Posterior cingulate gyrus (tissue), 11 donors: ENCODE measurements around the gene DISP2.
A peak's percentile ranks its signal among the peaks of the same experiment; 100 is the strongest.

Experiments used
- DNase-seq, 10 donors: peaks; one replicate each; pipeline versions ENCODE4 v3.0.0 to v3.0.0-alpha.2; 2020 to 2021; ENCODE audit warnings: mixed read lengths in 3 of 10
- intact Hi-C: fragments of 100-400 bp; cut with DNase I; formaldehyde crosslinking; loops from one replicate; pipeline ENCODE4 v1.15.1; 2023

The DISP2 gene

GRCh38 chr15:40323953-40324937 lies 33.8 kb upstream of the DISP2 start:
- peak in 2 of 10 donors; percentile 73 to 85 for DNase-seq
- intact Hi-C loops, result loop anchor here (1.0 to 5.0 kb wide), 3 partner anchors 15 to 98 kb away; no protein-coding TSS in a partner anchor

DNA sequence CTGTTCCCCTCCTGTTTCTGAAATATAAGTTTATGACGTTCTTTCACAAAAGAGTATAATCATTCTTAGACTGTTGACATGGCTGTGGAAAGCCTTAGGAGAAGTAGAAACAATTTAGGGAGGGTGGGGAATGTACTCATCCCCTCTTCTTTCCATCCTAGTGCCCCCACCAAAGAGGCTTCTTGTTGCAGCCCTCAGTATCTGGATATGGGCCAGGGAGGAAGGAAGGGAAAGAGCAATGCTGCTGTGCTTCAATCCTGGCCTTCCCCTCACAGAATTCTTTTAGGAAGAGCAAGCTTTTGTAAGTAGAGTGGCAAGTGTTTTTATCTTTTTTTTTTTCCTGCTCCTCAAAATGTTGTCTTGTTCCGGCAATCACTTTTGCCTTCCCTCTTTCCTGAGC lies 32.8 kb upstream of the DISP2 start:
- DNase-seq, result peak in 1 of 10 donors; percentile 8
- intact Hi-C loops, result no loop called here

DNA sequence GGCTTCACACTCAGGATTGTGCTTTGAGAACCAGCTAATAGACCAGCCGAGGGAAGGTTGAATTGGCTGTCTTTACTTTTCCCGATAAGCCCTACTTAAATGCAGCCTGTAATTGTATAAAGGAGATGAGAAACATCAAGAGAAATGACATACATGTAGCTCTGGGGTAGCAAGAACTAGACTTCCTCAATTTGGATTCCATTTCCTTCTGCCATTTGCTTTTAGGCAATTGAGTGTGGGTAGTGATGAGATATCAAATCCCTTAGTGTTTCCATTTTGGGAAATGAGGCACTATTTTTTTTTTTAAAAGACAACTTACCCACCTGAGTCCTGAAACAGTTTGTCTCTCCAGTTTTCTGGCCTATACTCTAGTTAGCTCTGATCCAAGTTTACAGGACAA lies 32.3 kb upstream of the DISP2 start:
- no peak for DNase-seq
- intact Hi-C loops, result no loop called here

DNA sequence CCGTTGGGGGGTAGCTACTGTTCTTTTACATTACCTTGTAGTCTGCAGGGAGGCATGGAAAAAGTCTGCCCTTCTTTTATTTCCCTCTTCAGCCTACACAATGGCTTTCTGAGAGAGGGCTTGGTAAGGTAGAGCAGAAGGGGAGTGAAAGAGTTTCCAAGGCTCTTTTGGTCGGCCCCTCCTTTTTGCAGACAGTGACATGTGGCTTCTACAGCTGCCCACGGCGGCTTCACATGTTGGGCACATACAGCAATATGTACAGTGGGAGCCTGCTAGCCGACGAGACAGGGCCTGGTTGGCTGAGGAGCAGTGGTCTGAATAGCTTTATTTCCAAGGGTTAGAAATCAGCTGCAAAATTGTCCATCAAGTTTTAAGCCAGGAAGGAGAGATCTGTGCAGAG lies 30.6 kb upstream of the DISP2 start:
- intact Hi-C loops, result no loop called here

GRCh38 chr15:40328176-40328575 lies 29.8 kb upstream of the DISP2 start:
- no peak for DNase-seq
- intact Hi-C loops, result no loop called here

More for the DNA sequence above, 30.6 kb upstream of the DISP2 start:
- DNase-seq, result peak in 2 of 10 donors; percentile 68 to 77

GRCh38 chr15:40328751-40329150 lies 29.3 kb upstream of the DISP2 start:
- no peak for DNase-seq
- intact Hi-C loops, result no loop called here

DNA sequence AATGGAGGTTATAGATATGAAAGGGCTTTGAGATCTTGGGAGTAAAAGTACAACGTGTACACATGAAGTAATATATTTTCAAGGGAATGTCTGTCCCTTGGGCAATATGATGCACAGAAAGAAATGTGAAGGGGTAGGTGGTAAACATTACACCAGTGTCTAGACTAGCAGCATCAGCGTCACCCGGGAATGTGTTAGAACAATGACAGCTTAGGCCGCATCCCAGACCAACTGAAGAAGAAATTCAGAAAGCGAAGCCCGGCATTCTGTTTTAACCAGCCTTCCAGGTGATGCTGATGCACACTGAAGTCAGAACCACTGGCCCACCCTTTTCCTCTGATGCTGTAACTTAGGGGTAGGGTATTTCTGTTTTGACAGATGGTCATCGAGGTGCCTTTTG lies 28.2 kb upstream of the DISP2 start:
- DNase-seq, result peak in 1 of 10 donors; percentile 39
- intact Hi-C loops, result no loop called here

- peak in 2 of 10 donors; percentile 14 to 62 for DNase-seq
- intact Hi-C loops, result no loop called here
Observed at GRCh38 chr15:40330368-40330836, 27.6 kb upstream of the DISP2 start.

DNA sequence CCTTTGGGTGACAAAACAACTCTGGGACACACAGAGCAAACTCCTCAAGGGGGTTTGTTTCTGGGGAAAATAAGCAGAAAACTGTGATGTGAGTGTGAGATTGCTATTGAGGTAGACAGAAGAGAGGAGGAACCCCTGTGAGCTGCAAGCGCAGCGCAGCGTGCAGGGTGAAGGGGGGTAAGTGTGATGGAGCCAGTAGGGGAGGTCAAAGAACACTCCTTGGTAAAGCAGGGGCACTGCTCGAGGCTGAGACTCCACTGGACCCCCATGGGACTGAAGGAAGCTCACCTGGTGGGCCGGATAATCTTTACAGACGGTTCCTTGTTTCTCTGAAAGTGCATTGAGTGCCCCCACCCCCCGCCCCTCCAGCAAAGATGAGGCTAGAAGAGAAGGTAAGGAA lies 27.0 kb upstream of the DISP2 start:
- DNase-seq, result peak in 2 of 10 donors; percentile 10 to 37
- intact Hi-C loops, result no loop called here

DNA sequence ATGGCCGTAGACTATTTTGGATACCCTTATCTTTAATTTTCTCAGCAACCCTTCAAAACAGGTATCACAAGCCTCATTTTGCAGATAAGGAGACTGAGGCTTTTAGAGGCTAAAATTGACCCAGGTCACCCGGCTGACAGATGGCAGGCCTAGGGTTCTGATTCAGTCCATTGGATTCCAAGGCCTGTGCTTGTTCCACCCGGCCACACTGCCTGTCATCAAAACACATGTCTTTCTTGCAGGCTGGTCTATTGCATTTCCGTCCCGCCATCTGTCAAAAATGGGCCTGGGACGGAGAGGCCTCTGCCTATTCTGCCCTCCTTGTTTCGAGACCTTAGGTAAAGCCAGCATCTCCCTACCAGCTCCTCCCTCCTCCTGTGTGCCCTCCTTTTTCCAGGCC lies 26.4 kb upstream of the DISP2 start:
- intact Hi-C loops, result no loop called here
- DNase-seq, result peak in 1 of 10 donors; percentile 35

GRCh38 chr15:40332113-40332781 lies 25.8 kb upstream of the DISP2 start:
- peak in 1 of 10 donors; percentile 20 for DNase-seq
- intact Hi-C loops, result no loop called here

DNA sequence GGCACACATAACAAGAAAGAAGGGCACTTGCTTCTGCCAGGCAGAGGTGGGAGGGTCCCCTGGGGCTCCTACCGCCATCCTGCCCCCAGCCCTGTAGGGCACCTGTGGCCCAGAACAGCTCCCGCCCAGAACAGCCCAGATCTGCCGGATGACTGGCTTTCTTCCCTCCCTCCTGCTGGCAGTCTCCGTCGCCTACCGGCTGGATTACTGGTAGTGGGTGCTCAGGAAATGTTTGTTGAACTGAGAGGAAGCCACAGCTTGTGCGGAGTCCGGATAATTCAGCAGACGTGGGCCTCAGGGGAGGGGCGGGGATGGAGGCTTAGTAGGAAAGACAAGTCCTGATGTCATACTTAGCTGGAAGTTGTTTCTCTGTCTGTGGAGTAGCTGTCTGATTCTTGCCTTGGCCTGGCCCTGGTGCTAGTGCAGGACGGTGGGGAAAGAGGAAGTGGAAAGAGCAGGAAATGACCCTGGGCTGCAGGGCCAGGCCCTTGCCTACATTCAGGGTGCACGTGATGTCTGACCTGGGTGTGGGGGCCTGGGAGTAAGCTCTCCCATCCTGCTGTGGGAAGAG lies 24.0 kb upstream of the DISP2 start:
- DNase-seq, result peak in 4 of 10 donors; percentile 20 to 89 (median 55)
- intact Hi-C loops, result no loop called here

DNA sequence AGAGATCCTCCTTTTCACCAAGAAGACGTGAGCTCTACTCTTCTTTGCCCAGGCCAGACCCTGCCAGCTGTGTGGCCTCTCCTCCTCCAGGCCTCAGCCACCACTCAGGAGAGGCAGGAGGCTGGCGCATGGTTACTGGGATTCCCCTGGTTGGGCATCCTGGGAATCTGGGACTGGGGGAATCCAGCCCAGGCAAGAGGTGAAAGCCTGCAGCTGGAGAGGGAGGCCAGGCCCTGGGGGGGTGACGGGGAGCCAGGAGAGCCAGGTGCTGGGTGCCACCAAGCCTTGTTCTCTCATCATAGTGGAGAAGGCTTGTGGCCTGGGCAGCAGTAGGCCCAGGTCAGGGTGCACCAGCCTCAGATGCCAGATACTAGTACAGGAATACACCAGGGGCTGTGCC lies 23.5 kb upstream of the DISP2 start:
- intact Hi-C loops, result no loop called here
- peak in 2 of 10 donors; percentile 66 to 77 for DNase-seq

DNA sequence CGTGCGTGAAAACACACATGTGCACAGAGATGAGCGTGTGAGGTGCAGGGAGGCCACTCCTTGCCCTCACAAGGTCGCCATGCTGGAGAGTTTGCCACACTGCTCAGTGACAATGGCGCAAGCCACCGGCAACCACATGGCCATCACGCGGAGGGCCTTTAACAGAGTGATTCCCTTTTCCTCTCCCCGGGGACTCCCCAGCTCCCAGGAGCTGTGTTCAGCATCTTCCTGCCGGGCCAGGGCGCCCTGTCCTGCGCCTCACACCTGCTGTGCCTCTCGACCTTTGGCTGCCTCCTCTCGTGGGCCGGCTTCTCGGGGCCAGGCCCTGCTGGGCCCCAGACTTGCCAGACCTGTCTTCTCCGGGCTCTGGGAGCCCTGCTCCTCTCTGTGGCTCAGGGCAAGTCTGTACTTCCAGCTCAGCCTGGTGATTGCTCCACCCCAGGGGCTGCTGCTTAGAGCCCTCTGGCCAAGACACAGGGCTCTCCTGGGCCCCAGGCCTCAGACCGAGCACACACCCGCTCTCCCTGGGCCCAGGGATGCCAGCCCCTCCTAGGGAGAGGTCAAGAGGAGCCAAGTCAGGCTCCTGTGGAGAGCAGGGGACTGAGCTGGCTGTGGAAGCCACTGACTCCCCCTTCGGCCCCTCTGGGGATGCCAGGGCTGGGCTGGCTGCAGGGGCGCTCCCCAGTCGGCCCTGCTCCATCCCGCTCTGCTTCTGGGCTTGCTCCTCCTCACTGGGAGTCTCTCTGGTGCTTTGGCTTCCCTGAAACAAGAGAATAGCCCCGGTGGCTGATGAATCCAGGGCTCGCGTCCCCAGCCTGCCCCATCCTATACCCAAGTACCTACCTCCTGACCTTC lies 22.9 kb upstream of the DISP2 start:
- DNase-seq, result peak in 2 of 10 donors; percentile 61 to 84
- intact Hi-C loops, result no loop called here

- DNase-seq, result peak in 1 of 10 donors; percentile 49
- intact Hi-C loops, result no loop called here
Observed at GRCh38 chr15:40335938-40336743, 21.9 kb upstream of the DISP2 start.

DNA sequence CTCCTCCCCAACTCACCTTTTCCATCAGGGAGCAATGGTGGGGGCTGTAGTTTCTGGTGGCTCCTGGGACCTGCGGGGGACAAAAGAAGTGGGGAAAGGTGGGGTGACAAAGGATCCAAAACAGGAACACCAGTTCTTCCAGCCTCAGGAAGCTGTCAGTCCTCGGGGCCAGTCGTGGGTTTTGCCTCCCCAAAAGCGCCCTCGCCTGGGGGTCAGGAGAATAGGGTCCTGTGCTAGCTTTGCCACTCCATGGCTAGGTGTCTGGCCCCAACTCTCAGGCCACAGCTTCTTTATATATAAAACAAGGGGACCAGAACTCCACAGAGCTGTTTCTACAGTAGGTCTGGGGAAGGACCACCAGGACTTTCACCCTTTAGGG lies 21.3 kb upstream of the DISP2 start:
- intact Hi-C loops, result no loop called here
- DNase-seq, result peak in 2 of 10 donors; percentile 69 to 82

- intact Hi-C loops, result no loop called here
- peak in 3 of 10 donors; percentile 72 to 87 (median 80) for DNase-seq
Observed at GRCh38 chr15:40337597-40337996, 20.4 kb upstream of the DISP2 start.

DNA sequence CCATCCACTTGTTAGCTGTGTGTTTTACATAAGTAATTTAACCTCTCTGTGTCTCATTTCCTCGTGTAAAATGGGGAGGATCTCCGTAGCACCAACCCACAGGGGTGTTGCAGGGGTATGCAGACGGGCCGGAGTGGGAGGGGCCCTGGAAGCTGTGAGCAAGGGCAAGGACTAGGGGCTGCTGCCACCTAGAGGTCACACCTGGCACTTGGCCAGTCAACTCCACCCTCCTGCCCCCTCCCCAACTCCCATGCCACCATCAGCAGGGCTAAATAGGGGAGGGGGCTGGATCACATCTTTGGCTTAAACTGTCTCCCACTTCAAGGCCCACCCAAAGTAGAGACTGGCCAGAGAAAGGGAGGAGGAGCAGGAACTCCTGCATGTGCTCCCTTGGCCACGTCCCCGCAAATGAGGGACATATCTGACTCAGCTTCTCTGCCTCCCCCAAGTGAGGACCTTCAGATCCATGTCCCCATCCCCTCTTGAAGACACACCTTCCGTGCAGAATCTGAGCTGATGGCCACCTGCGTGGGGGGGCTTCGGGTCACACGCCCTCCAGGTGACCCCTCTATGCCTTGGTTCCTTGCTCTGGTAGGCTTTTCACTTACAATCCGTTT lies 19.9 kb upstream of the DISP2 start:
- intact Hi-C loops, result loop anchor here (2.0 kb wide), 1 partner anchor 15 kb away; the partner anchor contains the start of gene INAFM2
- DNase-seq, result peak in 8 of 10 donors; percentile 47 to 91 (median 58)
